Upper lobe of right lung (tissue), 1 donor: ENCODE results near the gene MOV10. TPM values are rescaled to one million over a fixed set of nuclear protein-coding genes. Genes with fewer than 3 reads are reported as not detected.

Experiments
- ATAC-seq: fragments of 200-7000 bp; cut with Tn5 transposase; one replicate; pipeline ENCODE4 v1.9.1; 2020; ENCODE audit warnings: mild to moderate bottlenecking, moderate library complexity
- DNase-seq: peaks from one replicate; pipeline ENCODE4 v3.0.0-alpha.2; 2020
- H3K27ac ChIP-seq: fragments of 200-600 bp; one replicate; pipeline ENCODE4 v1.8.0; 2022
- H3K27me3 ChIP-seq: fragments of 200-600 bp; one replicate; pipeline ENCODE4 v1.8.0; 2022; ENCODE audit warnings: mild to moderate bottlenecking
- H3K36me3 ChIP-seq: fragments of 200-600 bp; one replicate; pipeline ENCODE4 v1.8.0; 2022
- H3K4me1 ChIP-seq: fragments of 200-600 bp; one replicate; pipeline ENCODE4 v1.8.0; 2022
- H3K4me3 ChIP-seq: fragments of 200-600 bp; one replicate; pipeline ENCODE4 v1.8.0; 2022; ENCODE audit warnings: mild to moderate bottlenecking
- H3K9me3 ChIP-seq: fragments of 200-600 bp; one replicate; pipeline ENCODE4 v1.8.0; 2022
- intact Hi-C: fragments of 100-400 bp; cut with DNase I; formaldehyde crosslinking; loops from one replicate; pipeline ENCODE4 v1.11.0; 2022
- total RNA-seq: library from RNA; stranded (reverse); fragmentation: NEBNext Ultra II Directional; extraction: Animal tissue kit (Norgen Biotek cat#: 25700); gene quantifications from one replicate; pipeline ENCODE4 v1.2.1, GENCODE V29; 2021
- TF ChIP-seq, protein P1 (sequence below): fragments of 200-600 bp; IDR thresholded peaks from one replicate; pipeline ENCODE4 v1.8.0; 2022; ENCODE audit warnings: antibody characterized with exemption
- donor health status: DM: no; HTN: yes; CAD: no; lungs with severe emphysema.

MOV10 gene
- total RNA-seq, 1 donor from 2014 or later, result 62.8 TPM

- intact Hi-C loops, result no loop called here
These were observed 36.6 kb downstream of the MOV10 start for GRCh38 chr1:112711041-112711440.

GRCh38 chr1:112711670-112712069 lies 37.2 kb downstream of the MOV10 start:
- H3K9me3 ChIP-seq, result no peaks in the 10 kb centered on the region
- DNase-seq, result no peak
- H3K27me3 ChIP-seq, result no peaks in the 10 kb centered on the region
- no peaks in the 10 kb centered on the region for H3K36me3 ChIP-seq
- H3K27ac ChIP-seq, result no peak overlapping the region
- H3K4me3 ChIP-seq, result no peak overlapping the region
- intact Hi-C loops, result no loop called here
- H3K4me1 ChIP-seq, result peaks cover 26% of the 10 kb centered on the region
- ATAC-seq, result no peak
- TF ChIP-seq, protein P1, sequence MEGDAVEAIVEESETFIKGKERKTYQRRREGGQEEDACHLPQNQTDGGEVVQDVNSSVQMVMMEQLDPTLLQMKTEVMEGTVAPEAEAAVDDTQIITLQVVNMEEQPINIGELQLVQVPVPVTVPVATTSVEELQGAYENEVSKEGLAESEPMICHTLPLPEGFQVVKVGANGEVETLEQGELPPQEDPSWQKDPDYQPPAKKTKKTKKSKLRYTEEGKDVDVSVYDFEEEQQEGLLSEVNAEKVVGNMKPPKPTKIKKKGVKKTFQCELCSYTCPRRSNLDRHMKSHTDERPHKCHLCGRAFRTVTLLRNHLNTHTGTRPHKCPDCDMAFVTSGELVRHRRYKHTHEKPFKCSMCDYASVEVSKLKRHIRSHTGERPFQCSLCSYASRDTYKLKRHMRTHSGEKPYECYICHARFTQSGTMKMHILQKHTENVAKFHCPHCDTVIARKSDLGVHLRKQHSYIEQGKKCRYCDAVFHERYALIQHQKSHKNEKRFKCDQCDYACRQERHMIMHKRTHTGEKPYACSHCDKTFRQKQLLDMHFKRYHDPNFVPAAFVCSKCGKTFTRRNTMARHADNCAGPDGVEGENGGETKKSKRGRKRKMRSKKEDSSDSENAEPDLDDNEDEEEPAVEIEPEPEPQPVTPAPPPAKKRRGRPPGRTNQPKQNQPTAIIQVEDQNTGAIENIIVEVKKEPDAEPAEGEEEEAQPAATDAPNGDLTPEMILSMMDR, result no peak

More at GRCh38 chr1:112711041-112711440, 36.6 kb downstream of the MOV10 start:
- no peak overlapping the region for H3K4me3 ChIP-seq
- no peak for ATAC-seq
- peaks cover 24% of the 10 kb centered on the region for H3K4me1 ChIP-seq
- H3K36me3 ChIP-seq, result no peaks in the 10 kb centered on the region
- no peaks in the 10 kb centered on the region for H3K27me3 ChIP-seq
- no peaks in the 10 kb centered on the region for H3K9me3 ChIP-seq
- H3K27ac ChIP-seq, result no peak overlapping the region
- TF ChIP-seq, protein P1, result no peak
- no peak for DNase-seq

GRCh38 chr1:112712191-112712590 lies 37.7 kb downstream of the MOV10 start:
- Histone ChIP-seq H3K4me3 (no peak overlapping the region), H3K36me3 (no peaks in the 10 kb centered on the region), H3K9me3 (no peaks in the 10 kb centered on the region), H3K27me3 (peaks cover 2% of the 10 kb centered on the region), H3K27ac (no peak overlapping the region), H3K4me1 (peaks cover 26% of the 10 kb centered on the region)
- DNase-seq (no peak), ATAC-seq (no peak)
- TF ChIP-seq, protein P1, result no peak
- intact Hi-C loops, result no loop called here

DNA sequence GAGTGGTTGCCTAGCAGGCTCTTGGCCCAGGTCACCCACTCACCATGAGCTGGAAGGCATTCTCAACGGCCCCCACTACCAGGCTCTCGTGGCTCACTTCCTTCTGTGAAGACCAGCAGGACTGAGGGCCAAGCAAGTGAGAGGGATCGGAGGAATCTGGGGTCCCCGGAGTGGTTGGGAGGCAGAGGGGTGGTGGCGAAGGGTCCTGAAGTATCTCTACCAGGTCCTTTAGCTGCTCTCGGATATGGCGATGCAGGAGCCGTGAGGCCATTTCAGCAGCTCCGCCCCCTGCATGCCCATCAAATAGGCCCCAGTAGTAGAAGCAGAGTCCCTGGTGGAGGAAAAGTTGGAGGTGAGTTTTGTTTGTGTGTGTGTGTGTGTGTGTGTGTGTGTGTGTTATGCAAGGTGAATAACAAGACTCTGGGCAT lies 38.3 kb downstream of the MOV10 start:
- ATAC-seq, result no peak
- peaks cover 23% of the 10 kb centered on the region for H3K4me1 ChIP-seq
- no peak overlapping the region for H3K27ac ChIP-seq
- intact Hi-C loops, result no loop called here
- no peaks in the 10 kb centered on the region for H3K36me3 ChIP-seq
- H3K4me3 ChIP-seq, result no peak overlapping the region
- DNase-seq, result no peak
- TF ChIP-seq, protein P1, result no peak
- no peaks in the 10 kb centered on the region for H3K9me3 ChIP-seq
- H3K27me3 ChIP-seq, result peaks cover 6% of the 10 kb centered on the region

GRCh38 chr1:112713466-112714312 lies 39.2 kb downstream of the MOV10 start:
- TF ChIP-seq, protein P1, result no peak
- no peak for ATAC-seq
- peaks cover 21% of the 10 kb centered on the region for H3K4me1 ChIP-seq
- no peak for DNase-seq
- intact Hi-C loops, result no loop called here
- no peaks in the 10 kb centered on the region for H3K36me3 ChIP-seq
- H3K27me3 ChIP-seq, result peaks cover 6% of the 10 kb centered on the region
- H3K27ac ChIP-seq, result no peak overlapping the region
- no peaks in the 10 kb centered on the region for H3K9me3 ChIP-seq
- H3K4me3 ChIP-seq, result peak overlapping the region; percentile 62
